ENCODE results near the gene AGO3.
"Not testable (repeated sequence)": the region's sequence is repeated elsewhere in the genome, so short reads cannot be mapped to it uniquely, and the experiment has no call there.

Gene AGO3

DNA sequence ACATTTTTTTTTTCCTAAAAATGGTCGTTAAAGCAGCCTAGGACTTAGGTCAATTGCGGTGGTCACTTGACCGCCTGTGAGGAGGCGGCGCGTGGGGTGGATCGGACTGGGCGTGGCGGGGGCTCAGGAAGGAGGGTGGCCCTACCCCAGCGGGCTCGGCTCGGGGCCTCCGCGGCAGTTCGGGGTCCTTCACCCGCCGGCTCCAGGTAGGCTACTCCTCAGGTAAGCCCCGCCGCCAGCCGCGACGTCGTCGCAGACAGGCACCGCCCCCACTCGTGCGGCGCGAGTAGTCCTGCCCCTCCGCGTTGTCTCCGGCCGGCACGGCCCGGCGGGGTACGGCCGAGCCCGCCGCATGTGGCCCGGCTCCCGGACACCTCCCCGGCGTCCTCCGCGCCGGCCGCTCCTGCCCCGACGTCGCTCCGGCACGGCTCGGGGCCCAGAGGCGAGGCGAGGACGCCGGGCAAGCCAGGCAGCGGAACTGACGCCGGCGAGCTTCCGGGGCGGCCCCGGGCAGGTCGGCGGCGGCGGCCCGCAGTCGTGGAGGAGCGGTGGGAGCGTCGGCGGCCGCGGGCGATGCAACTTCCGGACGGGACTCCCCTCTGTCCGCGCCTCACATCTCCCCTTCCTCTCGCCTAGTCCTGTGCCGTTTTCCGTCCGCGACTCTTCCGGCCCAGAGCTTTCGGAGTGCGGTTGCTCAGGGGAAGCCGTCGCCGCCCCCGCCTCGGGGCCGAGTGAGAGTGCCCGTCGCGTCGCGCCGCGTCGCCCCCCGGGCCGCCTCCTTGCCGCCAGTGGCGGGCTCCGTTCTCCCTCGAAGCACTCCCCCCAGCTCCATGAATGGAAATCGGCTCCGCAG is at the start of gene AGO3:
Gene AGO3 (plus strand): TSS at position 513 of the 853 bp plus-strand sequence. CDS start 322 bp downstream, at position 835.
- DNase-seq: peak; percentile 91

DNA sequence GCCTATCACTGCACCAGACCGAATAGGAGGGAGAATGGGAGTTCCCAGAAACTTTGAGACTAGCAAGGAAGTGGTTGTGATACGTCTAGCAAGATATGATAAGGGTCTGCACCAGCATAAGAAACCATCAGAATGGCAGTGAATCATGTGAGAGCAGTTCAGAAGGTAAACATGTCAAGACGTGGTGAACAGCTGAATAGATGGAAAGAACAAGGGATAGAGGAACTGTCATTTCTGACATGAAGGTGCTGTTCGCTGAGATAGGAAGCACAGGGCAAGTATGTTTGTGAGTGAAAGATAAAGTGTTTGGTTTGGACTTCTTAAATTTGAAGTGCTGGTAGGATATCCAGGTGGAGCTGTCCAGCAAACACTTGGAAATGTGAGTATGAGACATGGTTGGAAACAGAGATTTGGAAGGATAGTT is 49.0 kb upstream of the AGO3 start:
- DNase-seq: no peak

DNA sequence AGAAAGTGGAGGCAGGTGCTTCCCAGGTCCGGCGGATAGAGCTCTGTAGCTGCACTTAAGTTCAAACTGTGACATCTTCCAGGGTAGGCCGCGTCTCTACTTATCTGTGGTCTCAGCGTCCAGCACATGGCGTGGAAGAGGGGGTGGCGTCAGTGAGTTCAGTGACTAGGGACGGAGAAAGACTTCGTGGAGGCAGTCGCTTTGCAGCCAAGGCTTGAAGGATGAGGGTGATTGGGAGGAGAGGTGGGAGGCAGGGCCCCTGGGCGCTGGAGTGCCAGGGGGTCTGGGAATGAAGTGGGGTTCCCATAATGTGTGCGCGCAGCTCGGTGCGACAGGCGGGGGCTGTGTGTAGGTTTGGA is 48.3 kb upstream of the AGO3 start:
- DNase-seq: no peak

DNA sequence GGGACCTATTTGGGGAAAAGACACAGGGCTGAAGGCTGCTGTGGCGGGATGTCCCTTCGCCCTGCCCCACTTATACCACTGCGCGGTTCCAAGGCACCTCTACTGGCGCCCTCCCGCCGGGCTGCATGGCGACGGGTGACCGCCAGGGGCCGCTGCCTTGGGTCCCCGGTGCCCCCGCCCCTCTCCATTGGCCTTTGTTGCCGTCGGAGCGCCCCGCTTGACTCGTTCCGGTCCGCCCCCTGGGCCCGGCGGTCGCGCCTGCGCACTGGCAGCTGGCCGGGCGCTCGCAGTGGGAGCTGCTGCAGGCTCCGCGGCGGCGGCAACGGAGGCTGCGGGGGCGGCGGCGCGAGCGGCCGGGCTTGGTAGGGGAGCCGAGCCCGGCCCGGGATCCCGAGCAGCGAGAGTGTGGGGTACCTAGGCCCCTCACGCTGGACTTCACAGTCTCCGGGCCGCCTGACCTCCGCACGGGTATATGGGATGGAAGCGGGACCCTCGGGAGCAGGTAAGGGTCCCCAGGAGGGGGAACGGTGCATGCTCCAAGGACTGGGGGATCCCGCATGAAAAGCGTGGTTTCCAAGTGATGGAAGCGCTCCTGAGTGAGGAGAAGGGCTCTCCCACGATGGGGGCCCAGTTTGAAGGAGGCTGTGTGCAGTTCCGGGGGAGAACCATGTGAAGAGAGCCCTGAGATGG is 47.8 kb upstream of the AGO3 start, which contains the start of gene AGO1:
Gene AGO1 (plus strand): TSS at position 265 of the 690 bp plus-strand sequence. CDS start 213 bp downstream, at position 478.
- peak; percentile 97 for DNase-seq

DNA sequence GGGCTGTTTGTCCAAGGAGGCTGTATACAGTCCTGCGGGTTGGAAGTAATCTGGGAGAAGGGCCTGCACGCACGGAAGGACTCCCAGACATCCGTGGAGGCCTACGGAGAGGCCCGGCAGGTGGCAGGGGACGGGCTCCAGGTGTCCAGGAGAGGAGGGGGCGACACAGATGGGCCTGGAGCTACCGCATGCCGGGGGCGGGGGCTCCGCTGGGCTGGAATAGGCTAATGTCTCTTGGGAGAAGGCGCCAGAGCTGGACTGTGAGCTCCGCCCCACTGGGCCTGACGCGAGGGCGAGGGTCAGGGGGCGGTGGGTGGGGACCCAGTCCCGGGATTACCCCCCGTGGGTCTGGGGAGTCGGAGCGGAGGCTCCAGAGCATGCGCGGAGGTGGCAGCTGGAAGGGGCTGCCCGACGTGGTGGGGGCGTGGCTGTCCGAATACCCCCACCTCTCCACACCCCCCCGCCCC is 47.2 kb upstream of the AGO3 start:
- DNase-seq: peak; percentile 28

DNA sequence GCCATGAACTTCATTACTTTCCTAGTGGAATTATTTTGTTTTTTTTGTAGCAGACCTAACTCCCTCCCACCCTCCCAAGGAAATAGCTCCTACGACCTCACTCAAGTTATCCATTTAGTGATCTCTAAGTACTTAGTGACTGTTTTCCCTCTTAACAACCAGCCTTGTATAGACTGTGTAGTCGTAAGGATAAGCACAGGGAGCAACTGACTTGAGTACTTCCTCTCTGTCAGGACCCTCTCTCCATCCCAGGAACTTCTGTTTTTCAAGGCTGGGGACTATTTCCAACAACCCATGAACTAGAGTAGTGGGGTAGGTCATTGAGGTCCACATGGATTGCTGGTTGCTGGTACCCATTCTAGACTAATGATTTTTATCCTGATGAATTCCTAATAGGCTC is 46.0 kb upstream of the AGO3 start:
- no peak for DNase-seq

DNA sequence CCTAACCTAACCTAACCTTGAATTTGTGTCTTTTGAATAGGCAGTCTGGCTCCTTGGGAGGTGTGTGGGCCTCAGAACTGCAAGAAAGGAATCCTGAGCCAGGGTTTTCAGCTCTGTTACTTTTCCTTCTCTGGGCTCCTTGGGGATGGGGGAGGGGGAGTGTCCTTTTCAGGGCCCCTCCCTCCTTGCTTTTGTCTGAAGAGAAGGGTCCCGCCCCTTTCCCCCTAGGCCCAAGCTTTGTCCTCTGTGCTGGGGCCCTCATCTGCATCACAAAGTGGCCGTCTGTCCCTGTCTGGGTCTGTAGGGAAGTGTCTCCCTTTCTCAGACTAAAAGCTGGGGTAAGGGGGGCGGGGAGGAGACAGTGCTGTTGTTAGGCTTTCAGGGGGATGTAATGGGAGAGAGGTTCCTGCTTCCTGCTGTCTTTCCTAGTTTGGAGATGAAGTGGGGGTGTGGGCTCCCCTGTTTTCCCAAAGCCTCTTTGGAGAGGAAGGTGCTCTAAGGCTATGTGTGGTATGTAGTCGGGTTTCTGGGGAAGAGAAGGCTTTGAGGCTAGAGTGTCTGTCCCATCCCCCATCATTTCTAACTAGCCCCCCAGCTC is 44.8 kb upstream of the AGO3 start:
- no peak for DNase-seq

DNA sequence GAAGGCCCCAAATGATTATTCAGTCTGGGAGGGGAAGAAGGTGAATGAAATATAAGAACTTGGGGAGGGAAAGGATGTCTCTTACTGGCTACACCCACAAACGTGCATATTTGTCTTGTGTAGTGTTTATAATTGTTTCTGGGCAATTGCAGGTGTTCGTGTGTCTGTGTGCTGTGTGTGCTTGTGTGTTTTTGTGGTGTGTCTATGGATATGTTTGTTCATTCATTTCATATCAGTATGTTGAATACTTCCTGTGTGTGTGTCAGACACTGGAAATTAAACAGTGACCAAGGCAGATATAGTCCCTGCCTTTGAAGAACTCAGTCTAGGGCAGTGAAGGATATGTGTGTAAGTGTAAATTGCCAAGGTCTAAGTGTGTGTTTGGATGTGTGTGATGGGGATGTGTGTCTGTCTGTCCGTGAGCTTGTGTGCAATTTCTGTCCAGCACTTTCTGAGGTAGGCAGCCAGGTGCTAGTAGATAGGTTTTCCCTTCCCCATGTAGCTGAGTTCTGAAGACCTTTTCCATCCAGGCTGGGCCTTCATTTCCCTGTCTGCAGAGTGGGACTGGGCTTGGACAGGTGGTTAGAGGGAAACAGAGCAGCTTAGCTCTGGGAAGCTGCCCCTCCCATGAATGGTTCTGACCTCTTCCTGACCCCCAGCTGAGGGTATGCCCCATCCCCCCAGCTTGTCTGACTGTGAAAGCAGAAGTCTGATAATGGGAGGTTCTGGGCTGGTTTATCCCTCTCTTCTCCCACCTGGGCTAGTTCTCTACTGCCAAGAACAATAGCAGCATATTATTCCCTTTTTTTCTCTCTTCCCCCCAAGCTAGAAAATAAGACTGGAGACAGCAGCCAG is 44.1 kb upstream of the AGO3 start:
- no peak for DNase-seq

DNA sequence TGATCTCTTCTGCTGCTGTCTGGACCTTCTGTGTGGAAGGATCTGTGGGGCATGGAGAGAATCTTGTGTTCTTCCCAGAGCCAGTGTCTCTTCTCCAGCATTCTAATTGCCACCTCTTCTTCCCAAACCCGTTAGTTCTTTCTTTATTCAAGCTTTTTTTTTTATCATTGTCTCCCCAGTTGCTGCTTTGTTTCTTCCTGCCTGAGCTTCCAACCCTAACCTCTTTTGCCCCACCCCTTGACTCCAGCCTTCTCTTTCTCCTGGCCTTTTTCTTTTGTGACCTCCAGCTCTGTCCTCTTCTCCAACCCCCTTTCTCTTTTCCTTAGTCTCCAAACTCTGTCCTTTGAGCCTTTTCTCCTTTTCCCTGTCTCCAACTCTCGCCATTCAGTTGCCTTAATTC is 43.4 kb upstream of the AGO3 start:
- DNase-seq: no peak

DNA sequence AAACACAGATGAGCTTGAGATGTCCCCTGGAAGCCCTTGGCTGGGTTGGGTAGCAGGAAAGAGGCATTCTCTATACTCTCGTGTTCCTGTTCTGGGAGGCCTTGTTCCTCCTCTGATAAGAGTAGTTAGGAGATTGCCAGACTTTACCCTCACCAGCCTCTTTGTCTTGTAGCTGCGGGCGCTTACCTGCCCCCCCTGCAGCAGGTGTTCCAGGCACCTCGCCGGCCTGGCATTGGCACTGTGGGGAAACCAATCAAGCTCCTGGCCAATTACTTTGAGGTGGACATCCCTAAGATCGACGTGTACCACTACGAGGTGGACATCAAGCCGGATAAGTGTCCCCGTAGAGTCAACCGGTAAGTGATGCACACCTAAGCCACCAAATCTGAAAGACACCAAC is 42.6 kb upstream of the AGO3 start:
- DNase-seq: no peak

DNA sequence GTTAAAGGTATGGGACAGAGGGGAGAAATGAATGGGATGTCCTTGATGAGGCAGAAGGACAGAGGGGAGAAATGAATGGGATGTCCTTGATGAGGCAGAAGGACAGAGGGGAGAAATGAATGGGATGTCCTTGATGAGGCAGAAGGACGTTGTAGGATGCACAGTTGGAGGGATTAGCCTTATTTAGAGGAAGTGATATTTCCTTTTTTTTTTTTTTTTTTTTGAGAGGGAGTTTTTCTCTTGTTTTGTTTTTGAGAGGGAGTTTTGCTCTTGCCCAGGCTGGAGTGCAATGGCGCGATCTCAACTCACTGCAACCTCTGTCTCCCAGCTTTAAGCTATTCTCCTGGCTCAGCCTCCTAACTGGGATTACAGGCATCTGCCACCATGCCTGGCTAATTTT is 41.9 kb upstream of the AGO3 start:
- DNase-seq: not testable (repeated sequence)

DNA sequence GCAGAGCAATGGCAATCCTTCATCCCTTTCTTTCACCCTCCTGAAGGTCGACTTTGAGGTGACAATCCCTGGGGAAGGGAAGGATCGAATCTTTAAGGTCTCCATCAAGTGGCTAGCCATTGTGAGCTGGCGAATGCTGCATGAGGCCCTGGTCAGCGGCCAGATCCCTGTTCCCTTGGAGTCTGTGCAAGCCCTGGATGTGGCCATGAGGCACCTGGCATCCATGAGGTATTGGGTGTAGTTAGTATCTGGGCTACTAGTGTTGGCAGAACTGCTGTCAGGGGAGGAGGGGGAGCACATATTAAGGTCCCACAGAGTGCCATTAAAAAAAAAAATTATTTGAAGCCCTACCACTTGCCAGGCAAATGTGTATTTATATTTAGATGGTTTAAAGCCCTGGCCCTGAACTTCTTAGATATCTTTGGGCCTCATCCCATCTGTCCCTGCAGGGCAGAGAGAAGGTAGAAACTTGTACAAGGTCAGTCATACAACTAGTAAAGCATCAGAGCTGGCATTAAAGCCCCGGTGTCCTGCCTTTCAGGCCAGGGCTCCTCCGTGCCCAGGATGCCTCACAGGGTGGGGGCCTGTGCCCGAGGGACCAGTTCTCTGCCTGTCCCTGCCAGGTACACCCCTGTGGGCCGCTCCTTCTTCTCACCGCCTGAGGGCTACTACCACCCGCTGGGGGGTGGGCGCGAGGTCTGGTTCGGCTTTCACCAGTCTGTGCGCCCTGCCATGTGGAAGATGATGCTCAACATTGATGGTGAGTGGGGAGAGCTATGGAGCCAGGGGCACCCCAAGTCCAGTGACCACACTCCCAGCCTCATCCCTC is 37.6 kb upstream of the AGO3 start:
- no peak for DNase-seq

DNA sequence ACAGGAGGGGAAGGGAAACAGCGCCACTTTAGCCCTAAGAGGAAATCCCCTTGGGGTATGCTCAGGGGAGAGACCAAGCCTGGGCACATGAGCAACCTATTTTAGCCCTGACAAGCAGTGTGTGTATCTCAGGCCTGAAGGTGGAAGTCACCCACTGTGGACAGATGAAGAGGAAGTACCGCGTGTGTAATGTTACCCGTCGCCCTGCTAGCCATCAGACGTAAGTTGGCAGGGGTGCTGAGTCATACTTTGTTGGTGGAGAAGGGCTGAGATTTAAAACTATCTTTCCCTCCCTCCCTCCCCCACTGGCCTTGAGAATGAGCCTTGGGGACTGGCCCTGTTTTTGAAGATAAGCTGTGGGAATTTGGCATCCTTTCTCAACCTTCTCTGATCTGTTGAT is 36.7 kb upstream of the AGO3 start:
- peak; percentile 5 for DNase-seq

DNA sequence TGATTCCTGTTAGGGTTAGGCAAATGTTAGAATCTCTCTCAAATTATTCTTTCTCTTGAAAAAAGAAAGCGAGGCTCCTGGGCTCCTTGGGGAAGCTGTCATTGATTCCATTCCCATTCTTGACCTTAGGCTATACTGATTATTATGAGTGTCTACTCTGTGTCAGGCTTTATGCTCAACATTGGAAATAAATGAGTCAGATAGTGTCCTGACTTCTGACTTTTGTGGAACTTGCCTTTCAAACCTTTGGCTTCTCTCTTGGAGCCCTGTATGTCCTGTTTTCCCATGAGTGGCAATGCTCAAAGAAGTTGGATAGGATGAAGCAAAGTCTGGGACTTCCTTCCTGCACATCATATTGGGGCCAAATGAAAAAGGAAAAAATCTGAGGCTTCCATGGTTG is 36.2 kb upstream of the AGO3 start:
- DNase-seq: no peak

DNA sequence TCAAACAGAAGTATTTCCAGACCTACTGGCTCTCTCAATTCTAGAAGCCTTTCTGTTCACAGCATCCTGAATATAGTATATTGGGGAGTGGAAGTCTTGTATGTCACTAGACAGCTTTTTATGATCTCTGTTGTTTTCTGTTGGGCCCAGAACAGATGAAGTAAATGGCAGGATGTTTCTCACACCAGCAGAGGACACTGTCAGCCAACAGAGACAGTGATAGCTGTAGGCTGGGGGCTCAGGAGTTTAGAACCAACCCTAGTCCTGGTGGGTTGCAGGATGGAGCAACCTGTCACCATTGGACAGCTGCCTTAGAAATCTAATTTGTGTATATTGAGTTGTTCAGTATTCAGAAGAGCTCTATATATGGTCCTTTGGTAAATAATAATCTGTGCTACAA is 31.0 kb upstream of the AGO3 start:
- DNase-seq: no peak

DNA sequence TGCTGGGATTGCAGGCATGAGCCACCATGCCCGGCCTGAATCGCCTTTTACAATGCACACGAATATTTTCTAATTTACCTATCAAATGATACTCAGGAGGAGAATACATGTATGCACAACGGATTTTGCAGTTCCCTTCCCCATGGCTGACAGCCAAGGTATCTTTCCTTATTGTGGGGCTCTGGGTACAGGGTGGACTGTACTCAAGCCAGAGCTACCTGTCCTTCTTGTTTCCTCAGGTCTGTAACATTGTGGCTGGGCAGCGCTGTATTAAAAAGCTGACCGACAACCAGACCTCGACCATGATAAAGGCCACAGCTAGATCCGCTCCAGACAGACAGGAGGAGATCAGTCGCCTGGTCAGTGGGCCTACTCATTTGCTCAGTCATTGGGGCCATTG is 29.7 kb upstream of the AGO3 start:
- DNase-seq: no peak

DNA sequence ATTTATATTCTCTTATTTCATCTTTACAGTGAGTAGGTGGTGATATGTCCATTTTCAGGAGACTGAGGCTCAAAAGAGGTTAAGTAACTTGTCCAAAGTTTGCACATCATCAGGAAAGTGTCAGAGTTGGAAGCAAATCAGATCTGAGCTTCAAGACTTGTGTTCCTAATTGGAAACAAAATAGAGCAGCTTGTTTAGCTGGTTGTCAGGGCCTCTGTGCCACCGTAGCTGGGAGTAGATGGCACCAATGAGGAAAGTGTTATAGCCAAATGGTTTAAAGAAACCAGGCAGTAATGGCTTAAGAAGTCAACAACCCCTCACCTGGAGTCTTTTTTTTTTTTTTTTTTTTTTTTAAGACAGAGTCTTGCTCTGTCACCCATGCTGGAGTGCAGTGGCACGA is 28.2 kb upstream of the AGO3 start:
- DNase-seq: no peak

DNA sequence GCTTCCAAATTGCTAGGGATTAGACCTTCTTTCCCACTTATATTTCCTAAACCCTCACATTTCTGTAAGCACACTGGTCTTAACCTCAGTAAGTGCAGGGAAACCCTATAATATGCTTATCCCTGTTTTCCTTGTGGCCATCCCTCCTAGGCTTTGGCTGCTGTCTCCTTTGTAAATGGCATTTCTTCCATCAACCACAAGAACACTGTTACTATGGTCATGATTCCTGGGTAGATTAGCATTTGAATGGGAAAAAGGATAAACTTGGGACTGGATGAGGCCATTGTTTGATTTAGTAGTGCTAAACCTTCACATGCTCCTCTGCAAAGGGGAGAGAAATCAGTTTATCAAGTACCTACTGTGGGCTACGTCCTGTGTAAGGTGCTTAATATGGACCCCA is 16.2 kb upstream of the AGO3 start:
- no peak for DNase-seq

DNA sequence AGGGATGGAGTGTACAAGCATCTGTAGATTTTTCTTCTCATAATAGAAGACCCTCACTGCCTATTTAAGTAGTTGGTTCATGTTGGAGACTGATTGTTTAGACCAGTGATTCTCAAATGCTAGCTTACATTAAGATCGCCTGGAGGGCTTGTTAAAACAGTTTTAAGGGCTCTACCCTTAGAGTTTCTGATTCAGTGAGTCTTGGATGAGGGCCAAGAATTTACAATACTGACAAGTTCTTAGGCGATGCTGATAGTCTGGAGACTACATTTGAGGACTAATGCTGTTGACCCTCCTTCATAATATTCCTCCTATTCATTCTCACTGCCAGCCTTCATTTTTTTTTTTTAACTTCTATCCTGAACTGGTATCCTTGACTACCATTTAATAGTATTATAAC is 15.2 kb upstream of the AGO3 start:
- DNase-seq: no peak

DNA sequence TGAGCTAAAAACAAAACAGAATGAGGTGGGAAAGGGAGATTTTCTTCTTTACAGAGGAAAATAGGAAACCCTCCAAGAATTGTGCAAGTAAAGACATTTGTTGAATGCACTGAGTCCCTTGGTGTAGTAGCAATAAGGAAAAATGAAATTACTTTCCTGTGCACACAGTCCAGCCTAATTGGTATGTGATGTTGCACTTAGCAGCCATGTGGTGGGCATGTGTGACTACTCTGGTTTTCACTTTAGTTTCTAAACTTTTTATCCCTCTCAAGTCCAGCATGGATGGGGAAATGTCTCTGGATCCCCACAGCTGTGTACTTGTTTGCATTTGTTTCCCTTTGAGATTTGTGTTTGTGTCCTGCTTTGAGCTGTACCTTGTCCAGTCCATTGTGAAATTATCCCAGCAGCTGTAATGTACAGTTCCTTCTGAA is 7.1 kb upstream of the AGO3 start:
- DNase-seq: no peak

DNA sequence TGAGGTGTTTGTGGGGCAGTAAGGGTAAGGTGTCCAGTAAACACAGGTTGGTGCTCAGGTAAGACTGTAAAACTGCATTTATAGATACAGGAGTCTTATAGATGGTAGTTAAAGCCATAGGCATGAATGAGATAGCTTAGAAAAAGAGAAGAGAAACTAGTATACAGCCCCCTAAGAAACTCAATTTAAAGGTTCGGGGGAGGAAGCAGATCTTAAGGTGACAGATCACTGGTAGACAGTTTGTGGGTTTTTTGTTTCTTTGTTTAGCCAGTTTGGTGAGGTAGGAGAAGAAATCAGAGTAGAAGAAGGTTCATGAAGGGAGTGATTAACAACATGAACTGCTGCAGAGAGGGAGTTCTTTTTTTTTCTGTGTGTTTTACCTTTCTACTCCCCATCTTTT is 6.1 kb upstream of the AGO3 start:
- no peak for DNase-seq

DNA sequence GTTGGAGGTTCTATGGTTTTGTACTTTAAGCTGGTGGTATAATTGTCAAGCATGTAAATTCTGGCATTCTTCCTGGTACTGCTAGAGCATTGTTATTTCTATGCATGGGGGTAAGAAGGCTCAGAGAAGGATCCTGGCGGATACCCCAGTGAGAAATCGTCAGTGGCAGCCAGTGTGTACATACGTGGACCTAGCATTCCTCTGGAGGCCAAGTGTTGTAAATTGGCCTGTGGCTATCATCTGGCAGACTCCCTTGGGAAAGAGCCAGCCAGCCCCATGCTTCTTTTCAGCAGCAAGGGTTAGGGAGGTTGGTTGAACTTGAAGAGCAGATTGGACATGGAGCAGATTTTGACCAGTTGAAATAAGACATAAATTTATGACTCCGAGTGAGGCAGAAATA is 5.2 kb upstream of the AGO3 start:
- DNase-seq: no peak

All from activated CD4-positive, alpha-beta T cell treated with anti-CD3 and anti-CD28 coated beads, Interleukin-2, amount 50 U/mL, for 16 hours (primary cell).